ENCODE data around the gene TECTA. TPM values are rescaled to one million over a fixed set of nuclear protein-coding genes. Genes with fewer than 3 reads are reported as not detected.
"Not testable (repeated sequence)": the region's sequence is repeated elsewhere in the genome, so short reads cannot be mapped to it uniquely, and the experiment has no call there.

The TECTA gene
- total RNA-seq, 1 donor from 2014 or later = 0.33 TPM

DNA sequence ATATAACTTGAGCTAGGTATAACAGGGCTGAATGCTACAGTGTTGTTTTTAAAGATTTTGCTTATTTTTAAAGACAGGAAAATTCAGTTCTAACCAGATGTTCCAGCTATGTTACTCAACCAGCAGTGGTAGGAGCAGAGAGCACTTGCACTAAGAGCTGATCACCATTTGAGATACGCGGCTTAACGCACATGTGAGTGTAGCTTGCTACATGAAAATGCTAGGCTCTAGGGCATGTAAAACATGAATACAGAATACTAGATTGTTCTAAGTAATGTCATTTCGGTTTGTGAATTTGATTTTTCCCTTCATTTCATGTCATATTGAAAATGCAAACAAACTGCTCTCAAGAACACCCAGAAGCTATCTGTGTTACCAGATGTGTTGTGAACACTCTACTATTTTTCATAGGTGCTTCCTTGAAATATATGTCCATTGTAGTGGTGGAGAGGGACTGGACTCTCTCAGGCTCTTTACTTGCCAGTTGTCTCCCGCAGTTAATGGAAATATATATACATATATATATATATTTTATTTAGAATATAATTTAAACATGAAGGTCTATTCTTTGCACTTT, 10.8 kb upstream of the TECTA start:
- DNase-seq (ENCODE audit: low read depth, low spot score) = no peak

DNA sequence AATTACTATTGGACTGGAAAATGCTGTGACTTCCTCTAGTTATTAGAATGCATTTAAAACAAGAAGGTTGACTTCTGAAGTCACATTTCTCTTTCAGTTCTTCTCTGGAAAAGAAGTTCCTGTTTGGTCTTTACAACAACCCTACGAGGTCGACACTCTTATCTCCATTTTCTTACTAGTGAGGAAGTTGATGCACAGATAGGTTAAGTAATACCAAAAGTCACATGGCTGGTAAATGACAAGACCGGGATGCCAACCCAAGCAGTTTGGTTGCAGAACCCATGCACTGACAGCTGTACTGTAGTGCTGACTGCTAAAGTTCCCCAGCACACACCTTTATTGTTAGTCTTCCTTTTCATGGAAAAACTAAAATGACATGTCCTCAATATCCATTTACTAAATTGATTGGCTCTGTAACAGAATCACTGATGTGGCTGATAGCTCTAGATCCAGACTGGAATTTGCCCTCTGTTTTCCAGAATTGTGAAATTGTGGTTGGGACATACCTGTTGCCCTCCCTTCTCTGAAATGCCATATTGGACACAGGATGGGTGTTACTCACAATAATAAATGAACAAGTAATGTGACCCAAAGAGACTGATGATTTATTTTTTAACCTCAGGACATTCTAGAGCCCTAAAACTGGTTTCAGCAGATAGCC, 9.4 kb upstream of the TECTA start:
- DNase-seq (ENCODE audit: low read depth, low spot score) = no peak

- DNase-seq (ENCODE audit: low read depth, low spot score) = no peak
These were observed 5.5 kb upstream of the TECTA start for GRCh38 chr11:121095561-121095960.

DNA sequence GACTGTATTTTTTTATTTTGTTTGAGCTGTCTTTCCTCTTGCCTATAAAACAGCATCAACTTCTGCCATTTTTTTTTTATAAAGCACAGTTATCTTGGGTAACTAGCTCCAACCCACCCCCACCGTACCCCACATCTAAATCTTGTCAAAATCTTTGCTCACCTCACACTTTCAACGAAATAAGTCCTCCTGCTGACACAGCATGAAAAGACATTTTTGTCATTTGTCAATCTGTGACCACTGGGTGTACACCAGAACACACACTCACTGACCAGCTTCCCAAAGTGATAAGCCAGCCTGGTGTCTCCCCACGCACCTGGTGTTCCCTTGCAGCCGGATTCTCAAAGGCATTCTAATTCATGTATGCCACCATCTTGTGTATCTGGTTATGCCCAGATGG, 1.7 kb upstream of the TECTA start:
- no peak for DNase-seq (ENCODE audit: low read depth, low spot score)

- no peak for DNase-seq (ENCODE audit: low read depth, low spot score)
These were observed 1.2 kb upstream of the TECTA start for GRCh38 chr11:121099885-121100284.

DNA sequence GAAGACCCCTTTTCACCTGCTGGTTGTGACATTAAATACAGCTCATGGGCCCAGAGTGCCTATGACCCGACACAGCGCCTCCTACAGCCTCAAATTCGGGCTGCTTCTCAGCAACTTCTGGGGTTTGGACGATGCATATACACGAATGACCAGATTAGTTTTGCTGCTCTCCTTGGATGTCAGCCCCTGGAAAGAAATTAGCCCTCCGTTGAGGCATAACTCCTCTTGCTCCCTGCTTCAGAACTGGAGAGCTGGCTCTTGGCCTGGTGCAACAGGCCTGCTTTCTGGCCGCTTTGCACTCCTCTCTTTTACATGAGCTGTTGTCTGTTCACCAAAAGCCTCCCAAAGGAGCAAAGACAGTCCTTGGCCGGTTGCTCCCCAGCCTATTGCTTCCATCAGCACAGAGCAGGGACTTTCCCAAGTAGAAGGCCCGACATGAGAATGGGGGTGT, 3.3 kb downstream of the TECTA start:
- no peak for DNase-seq (ENCODE audit: low read depth, low spot score)

- no peak for DNase-seq (ENCODE audit: low read depth, low spot score)
These were observed 4.0 kb downstream of the TECTA start for GRCh38 chr11:121105063-121105480.

DNA sequence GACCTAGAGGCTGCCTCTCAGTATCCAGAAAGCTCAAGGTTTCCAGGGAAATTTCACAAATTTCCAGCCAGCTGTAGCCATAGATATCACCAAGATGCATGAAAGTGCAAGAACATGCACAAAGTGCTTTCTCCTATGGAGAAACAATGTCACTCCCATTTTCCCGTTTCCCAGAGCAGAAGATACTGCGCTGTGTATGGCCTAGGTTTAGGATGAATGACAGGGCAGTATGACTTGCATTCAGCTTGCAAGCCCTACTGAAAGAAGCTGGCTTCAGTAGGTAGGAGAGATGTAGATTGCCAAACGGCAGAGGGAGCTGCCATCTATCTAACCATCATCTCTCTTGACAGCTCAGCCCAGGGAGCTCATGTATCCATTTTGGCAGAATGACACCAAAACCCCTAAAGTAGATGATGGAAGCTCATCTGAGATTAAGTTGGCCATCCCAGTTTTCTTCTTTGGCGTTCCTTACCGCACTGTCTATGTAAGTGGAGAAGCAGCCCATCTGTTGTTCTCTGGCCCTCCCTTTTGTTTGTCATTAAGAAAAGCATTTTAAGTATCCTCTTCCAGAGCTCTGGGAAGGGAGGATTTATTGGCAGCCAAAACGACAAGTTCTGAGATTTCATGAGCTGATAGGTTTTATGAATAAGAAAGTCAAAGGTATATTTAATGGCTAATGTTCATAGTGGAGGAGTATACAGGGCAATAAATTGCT, 4.6 kb downstream of the TECTA start:
- DNase-seq (ENCODE audit: low read depth, low spot score) = no peak

DNA sequence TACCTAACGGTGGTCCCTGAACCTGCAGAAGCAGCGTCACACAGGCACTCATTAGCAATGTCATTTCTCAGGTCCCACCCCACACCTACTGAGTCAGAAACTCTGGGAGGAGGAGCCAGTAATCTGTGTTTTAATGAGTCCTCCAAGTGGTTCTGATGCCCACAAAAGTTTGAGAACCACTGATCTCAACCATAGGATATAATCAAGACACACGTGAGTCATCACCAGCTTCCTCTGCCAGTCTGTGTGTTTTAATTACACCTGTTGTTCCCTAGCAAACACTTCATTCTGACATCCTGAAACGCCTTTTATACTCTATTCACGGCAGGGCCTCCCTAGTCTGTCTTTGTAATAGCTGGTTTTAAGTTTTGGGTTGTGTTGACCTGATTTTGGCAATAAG, 5.8 kb downstream of the TECTA start:
- no peak for DNase-seq (ENCODE audit: low read depth, low spot score)

- no peak for DNase-seq (ENCODE audit: low read depth, low spot score)
These were observed 7.4 kb downstream of the TECTA start for GRCh38 chr11:121108413-121108812.

DNA sequence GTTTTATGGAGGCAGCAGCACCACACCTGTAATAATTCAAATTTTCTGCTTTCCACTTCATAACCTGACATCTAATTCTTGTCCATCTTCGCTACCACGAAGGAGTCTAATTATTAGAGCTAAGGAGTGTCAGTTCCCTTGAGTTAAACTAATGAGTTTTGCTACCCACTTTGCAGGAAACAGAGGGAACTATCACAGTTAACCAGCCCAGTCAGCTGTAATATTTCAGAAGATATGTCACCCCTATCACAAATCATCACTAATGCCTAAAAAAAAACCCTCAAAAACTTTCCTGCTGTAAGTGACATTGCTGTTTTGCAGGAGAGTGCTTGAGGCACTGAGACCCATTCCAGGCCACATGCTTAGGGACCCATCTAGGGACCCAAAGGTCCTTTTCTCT, 8.4 kb downstream of the TECTA start:
- no peak for DNase-seq (ENCODE audit: low read depth, low spot score)

DNA sequence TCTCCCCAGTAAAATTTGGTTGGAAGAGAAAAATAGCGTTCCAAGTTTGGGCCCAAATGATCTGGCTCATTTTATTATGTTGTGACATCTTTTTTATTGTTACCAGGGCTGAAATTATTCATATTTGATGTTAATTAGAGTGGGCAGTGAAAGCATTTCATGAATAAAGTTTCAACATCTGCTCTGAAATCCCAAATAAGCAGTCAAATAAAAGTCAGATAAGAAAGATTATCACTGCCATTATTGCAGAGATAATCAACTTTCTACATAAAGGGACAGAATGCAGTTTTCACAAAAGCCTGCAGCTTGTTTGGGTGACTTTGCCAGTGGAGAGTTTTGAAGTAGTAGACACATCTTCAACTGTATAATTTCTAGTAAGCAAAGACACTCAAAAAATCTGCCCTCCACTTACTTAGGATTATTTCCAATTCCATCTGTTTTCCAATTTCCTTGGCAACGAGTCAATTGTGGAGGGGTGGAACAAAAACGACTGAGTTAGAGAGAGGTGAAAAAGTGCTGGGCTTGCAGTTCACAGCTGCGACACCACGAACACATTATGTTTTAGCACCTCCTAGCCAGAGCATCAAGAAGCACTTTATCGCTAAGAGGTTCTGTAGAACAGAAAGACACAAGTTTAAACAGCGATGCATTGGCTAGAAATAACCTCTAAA, 9.0 kb downstream of the TECTA start:
- DNase-seq (ENCODE audit: low read depth, low spot score) = no peak

DNA sequence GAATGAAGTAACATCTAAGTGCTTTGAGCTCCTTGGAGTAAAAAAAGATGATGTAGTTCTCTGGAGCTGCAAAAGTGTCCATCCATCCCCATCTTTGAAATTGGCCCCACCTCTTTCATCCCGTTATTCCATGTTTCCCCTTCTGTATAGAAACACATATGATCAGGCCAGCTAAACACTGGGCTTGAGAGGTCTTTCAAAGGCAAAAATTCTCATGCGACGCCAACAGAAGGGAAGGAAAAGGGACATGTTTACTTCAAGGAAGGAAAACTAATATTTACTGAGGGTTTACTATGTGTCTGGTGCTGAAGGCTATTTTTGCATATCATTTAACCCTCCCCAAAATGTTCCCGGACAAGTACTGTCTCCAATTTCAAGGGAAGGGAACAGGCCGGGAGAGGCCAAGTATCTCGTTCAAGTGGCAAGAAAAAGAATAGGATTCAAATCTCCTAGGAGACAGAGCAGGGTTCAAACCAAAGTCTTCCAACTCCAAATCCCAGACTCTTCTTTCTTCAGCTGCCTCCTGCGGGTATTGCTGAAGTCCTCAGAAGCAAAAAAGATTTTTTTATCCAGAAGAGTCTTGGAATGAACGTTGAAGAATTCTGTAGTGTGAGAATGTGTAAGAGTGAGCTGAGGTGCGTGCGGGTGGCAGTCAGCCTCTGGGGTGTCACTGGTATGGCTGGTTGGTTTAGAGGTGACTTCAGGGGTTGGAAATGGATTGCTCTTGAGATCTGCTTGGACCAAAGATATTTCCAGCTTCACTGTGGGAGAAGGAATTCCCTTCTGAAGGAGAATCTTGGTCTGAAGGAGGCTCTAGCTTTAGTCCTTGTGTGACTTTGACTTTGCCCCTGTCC, 10.1 kb downstream of the TECTA start:
- DNase-seq (ENCODE audit: low read depth, low spot score) = no peak

DNA sequence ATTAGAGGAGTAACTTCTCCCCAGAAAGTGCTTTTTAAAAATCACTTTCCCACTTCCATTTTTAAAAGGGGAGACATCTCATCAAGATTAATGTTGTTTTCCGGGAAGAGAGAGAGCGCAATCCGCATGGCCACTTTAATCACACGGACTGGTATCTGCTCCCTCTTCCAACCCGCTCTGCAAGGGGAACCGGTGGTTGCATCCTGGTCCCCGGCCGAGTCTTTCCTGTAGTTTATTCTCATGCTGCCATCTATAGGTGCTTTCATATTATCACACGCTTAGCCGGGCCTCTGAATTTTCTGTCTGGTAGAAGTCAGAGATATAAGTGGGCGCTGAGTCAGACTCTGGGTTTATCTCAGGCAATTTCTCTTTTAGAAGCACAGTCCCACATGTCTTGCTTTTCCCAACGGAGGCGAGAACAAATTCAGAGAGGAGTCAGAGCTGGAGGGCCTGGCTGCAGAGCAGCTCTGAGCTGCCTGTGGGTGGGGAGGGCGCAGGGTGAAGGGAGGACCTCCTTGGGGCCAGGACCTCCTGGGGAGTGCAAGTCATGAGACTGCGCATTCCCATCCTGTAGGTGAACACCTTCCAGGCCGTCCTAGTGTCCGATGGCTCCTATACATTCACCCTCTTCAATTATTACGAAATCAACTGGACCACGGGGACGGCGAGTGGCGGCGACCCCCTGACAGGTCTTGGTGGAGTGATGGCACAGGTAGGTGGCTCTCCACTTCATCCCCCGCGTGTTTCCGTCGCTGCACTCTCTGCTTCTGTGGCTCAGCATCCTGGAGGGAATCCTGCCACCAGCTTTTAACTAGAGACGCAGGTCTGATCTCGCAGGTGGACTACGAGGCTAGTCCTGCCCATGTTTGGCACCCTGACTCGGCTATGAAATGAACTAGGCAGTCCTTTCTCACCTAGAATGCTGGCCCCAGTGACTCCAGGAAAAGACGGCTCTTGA, 11.7 kb downstream of the TECTA start:
- DNase-seq (ENCODE audit: low read depth, low spot score) = peak; percentile 13

GRCh38 chr11:121113611-121114010, 12.6 kb downstream of the TECTA start:
- DNase-seq (ENCODE audit: low read depth, low spot score) = no peak

DNA sequence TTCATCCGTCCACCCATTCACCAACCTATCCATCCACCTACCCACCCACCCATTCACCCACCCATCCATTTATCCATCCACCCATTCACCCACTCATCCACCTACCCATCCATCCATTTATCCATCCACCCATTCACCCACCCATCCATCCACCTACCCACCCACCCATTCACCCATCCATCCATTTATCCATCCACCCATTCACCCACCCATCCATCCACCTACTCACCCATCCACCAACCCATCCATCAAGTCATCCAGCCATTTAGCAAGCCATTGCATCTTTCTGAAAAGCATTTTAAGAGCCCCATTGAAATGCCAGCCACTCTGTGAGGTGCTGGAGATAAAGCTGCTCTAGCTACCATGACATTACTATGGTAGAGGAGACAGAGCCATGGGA, 14.0 kb downstream of the TECTA start:
- not testable (repeated sequence) for DNase-seq (ENCODE audit: low read depth, low spot score)

- DNase-seq (ENCODE audit: low read depth, low spot score) = peak; percentile 75
These were observed 16.7 kb downstream of the TECTA start for GRCh38 chr11:121117788-121118187.

GRCh38 chr11:121119440-121119839, 18.4 kb downstream of the TECTA start:
- DNase-seq (ENCODE audit: low read depth, low spot score) = no peak

GRCh38 chr11:121122328-121122727, 21.3 kb downstream of the TECTA start:
- no peak for DNase-seq (ENCODE audit: low read depth, low spot score)

GRCh38 chr11:121123496-121124069, 22.5 kb downstream of the TECTA start:
- DNase-seq (ENCODE audit: low read depth, low spot score) = no peak

Data from pulmonary artery endothelial cell (primary cell).